Stimulated activated naive CD8-positive, alpha-beta T cell treated with anti-CD3 and anti-CD28 coated beads, Interleukin-15, Interleukin-2, amounts not matched to agents 100 U/mL and 50 U/mL, for 24 hours (primary cell): Measurements from ENCODE around the gene AZU1.

Experiments
- ATAC-seq: fragments of 150-1000 bp; cut with Tn5 transposase; one replicate; pipeline ENCODE4 v1.10.0; 2021
- DNase-seq: peaks from one replicate; pipeline ENCODE4 v3.0.0; 2021

AZU1 gene, protein sequence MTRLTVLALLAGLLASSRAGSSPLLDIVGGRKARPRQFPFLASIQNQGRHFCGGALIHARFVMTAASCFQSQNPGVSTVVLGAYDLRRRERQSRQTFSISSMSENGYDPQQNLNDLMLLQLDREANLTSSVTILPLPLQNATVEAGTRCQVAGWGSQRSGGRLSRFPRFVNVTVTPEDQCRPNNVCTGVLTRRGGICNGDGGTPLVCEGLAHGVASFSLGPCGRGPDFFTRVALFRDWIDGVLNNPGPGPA

DNA sequence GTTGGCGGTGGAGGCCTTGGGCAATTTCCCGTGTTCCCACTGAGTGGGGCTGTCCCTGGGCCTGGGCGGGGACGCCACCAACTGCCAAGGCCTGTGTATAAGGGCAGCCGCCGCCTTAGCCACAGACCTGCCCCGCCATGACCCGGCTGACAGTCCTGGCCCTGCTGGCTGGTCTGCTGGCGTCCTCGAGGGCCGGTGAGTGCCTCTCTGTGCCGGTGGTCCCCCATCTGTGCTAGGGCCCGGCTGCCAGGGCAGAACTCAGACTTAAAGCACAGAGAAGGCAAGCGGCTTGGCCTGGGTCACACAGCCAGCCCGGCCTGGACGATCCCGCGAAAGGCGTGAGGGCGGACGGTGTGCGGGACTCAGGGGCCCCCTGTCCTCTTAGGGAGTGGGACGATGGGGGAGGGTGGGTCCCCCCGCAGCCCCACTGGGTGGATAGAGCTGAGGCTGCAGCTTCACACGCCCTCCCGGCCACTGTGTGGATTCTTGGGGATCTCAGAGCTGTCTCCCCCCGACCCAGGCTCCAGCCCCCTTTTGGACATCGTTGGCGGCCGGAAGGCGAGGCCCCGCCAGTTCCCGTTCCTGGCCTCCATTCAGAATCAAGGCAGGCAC is at the start of gene AZU1:
Gene AZU1 (plus strand): TSS at position 128 of the 612 bp plus-strand sequence. CDS start 10 bp downstream, at position 138.
- DNase-seq (no peak), ATAC-seq (no peak)

DNA sequence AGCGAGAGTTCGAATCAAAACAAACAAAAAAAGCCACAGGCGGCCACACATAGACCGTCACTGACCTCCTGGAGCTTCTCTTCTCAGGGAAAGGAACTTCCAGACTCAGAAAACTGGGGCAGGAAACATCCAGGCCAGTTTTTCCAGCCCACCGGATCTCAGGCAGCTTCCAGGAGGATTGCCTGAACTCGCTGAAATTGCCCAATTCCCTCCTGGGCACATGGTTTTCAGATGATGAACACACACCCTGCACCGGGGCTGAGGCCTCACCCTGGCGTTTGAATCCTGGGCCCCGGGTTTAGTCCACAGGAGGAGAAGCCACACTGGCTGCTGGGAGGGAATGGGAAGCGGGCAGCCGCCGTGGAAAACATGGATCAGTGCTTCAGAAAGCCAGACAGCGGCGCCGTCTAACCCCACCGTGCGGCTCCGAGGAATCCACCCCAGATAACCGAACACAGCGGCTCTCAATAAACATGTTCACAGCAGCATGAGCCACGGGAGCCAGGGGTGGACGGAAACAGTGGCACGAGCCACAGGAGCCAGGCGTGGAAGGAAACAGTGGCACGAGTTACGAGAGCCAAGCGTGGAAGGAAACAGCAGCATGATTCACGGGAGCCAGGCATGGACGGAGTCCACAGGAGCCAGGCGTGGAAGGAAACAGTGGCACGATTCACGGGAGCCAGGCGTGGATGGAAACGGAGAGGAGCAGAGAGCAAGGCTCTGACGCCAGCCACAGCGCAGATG is 48.6 kb upstream of the AZU1 start:
- DNase-seq (no peak), ATAC-seq (no peak)

DNA sequence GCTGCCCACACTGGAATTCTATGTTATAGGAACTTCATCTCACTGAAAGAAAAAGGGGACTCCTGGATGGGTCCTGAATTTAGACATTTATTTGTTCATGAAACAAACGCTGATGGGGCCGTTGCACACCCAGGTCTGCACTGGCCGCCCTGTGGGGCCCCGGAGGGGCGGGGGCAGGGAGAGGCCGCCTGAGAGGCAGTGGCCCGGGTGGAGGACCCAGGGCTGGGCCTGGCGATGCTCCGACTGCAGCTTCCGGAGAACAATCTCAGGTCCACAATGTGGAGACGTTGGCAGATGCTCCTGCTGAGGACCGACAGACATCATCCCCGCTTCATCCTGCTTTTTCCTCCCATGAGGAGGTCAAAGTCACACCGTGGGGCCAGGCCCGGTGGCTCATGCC is 46.7 kb upstream of the AZU1 start:
- no peak for DNase-seq
- no peak for ATAC-seq

DNA sequence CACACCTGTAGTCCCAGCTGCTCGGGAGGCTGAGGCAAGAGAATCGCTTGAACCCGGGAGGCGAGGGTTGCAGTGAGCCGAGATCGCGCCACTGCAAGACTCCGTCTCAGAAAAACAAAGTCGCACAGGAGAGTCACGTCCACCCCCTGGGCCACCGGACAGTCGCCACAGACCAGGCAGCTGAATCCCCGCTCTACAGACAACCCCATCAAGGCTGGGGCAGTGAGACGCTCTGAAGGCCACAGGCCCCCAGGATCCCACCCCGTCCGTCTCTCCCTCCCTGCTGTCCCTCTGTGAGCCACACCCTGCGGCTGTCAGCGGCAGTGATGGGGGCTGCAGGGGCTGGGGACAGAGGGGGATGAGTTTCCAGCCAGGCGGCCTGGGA is 45.8 kb upstream of the AZU1 start:
- DNase-seq (no peak), ATAC-seq (no peak)

DNA sequence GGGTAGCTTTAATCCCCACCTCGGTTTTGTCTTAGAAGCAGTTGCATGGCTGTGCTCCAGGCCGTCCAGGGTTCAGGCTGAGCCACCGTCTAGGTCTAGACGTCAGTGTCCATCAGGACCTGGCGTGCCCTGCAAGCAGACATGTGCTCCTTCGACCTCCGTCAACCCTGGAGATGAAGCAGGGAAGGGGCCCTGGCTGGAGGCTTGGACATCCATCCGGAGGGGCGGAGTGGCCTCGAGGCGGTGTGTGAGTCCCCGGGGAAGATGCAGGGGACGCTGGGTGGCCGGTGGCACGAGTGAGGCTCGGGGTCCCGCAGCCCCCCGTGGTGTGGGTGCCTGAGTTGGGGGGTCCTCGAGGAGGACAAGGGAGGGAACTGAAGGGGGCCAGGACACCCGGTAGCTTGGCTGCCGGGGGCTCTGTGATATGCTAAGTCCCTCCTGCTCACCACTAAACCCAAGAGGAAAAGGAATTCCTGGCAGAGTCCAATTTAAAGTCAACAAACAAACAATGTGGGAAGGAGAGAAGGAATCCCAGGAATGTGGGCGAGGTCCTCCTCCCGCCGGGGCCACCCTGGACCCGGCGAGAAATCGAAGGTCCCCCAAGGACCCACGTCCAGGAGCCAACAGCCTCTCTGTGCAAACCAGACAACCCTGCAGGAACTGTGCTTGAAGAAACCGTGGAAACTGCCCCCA is 45.3 kb upstream of the AZU1 start:
- DNase-seq (no peak), ATAC-seq (no peak)

DNA sequence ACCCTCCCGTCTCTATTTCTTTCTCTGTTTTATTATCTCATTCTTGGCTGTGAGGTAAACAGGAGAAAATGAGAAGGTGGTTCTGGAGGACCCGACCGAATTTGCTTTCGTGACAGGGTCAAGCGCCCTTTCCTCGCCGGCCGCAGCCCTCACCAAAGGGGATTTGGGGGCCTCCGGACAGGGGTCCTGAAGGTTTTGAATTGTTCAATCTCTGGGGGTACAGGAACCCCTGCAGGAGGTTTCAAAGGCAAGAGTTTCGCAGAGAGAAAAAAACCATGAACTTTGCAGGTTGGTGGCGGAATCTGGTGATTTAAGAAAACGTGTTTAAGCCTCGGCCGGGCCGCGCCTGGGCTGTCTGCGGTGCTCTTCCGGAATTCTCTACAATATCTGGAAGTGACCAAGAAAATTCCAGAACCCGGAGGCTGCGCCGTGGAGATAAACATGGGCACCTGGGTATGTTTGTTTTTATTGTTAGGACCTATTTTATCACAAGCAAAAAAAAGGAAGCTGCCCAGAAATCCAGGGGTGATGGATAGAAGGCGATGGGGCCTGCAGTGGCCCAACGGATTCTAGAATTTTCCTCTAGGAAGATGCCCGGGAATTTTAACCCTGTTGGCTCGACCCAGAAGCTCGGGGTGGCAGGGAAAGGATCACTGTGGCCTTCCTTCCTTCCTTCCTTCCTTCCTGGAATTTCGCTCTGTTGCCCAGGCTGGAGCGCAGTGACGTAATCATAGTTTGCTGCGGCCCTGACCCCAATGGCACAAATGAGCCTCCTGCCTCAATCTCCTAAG is 44.6 kb upstream of the AZU1 start:
- no peak for ATAC-seq
- no peak for DNase-seq

DNA sequence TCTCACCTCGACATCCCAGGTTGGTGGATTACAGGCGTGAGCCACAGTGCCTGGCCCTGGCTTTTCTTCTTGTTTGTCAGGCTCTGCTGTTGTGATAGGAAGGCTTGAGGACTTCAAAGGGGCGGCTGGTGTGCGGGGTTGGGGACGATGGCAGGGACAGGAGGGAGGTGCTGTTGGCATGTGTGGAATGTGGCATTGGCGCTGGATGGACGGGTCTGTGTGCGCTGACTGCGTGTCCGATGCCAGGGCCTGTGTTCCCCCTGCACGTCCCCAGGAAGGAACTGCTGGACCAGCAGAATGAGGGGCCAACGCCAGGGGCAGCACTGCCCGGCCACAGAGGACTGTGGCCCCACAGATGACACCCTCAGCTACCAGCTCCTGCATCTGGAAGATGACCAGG is 43.1 kb upstream of the AZU1 start:
- no peak for ATAC-seq
- DNase-seq = no peak

DNA sequence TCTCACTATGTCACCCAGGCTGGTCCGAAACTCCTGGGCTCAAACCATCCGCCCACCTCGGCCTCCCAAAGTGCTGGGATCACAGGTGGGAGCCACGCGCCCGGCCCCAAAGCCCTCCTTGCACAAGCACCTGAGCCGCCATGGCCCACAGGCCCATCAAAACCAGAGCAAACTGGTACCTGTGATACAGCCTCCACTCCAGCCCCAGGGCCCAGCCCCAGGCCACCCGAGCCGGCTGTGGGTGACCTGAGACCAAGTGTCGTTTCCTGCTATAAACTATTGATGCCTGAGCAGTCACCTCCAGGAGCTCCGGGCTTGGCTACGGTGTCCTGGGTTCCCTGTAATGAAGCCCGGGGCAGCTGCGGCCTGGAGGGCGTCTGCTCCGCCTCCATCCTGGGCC is 40.1 kb upstream of the AZU1 start:
- no peak for DNase-seq
- no peak for ATAC-seq

DNA sequence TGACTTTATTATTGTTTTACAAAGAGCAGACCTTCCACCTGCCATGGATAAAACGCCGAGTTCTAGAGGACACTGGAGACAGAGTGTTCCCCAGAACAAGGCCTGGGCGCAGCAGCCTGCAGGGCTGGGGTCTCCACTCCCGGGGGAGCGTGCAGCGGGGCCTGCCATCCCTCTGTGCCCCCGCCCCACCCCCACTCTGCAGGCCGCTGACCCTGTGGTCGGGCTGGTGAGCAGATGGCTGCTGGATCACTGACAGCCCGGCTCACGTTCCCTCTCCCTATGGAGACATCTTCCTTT is 39.0 kb upstream of the AZU1 start:
- no peak for ATAC-seq

DNA sequence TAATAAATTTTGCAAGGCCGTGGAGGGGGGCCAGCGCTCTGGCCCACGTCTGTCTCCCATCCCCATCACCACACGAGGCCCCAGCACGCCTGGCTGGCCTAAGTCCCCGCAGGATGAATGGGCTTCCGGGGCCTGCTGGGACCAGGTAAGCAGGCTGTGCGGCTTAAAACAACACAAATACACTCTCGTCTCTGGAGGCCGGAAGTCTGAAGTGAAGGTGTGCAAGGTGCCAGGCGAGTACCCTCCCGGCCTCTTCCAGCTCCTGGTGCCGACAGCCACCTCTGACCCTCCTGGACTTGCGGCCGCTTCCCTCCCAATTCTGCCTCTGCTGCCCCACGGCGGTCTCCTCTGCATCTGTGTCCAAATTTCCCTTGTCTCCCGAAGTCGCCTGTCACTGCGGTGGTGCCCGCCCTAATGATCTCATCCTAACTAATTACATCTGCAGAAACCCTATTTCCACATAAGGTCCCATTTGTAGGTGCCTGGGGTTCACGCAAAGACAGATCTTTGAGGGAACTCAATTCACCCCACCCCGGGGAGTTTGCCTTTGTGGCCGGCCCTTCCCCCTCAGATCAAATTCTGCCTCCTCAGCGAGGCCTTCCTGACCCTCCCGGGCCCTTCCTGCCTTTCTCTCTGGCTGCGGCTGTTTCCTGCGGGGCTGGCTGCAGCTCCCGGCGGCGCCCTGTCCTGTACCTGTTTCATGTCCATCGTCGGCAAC is 38.5 kb upstream of the AZU1 start:
- ATAC-seq (no peak), DNase-seq (no peak)

More for the DNA sequence above, 39.0 kb upstream of the AZU1 start:
- no peak for DNase-seq

DNA sequence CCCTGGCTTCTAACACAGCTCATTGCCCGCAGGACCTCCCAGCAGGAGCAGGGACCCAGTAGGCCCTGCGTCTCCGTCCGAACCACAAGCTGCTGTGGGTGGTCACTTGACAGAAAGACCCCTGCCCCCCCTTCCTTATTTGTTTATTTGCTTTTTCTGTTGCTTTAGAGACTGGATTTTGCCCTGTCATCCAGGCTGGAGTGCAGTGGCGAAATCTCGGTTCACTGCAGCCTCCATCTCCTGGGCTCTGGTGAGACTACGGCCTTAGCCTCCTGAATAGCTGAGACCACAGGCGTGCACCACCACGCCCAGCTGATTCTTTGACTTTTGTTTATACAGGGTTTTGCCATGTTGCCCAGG is 38.0 kb upstream of the AZU1 start:
- DNase-seq = no peak

DNA sequence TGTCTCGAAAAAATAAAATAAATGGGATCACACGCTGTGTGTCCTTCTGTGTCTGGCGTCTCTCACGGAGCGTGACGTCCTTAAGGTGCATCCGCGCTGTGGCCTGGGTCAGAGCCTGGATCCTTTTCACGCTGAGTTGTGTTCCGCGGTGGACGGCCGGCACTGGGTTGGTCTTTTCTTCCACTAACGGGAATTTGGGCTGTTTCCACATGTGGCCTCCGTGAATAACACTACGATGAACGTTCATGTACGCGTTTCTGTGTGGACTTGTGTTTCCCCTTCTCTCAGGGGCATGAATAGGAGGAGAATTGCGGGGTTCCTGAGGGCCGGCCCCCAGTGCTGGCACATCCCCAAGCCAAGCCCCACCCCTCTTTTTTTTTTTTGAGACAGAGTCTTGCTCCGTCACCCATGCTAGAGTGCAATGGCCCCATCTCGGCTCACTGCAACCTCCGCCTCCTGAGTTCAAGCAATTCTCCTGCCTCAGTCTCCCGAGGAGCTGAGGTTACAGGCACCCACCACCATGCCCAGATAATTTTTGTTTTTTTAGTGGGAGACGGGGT is 36.5 kb upstream of the AZU1 start:
- DNase-seq = no peak
- ATAC-seq = no peak

More for the DNA sequence above, 38.0 kb upstream of the AZU1 start:
- no peak for ATAC-seq

DNA sequence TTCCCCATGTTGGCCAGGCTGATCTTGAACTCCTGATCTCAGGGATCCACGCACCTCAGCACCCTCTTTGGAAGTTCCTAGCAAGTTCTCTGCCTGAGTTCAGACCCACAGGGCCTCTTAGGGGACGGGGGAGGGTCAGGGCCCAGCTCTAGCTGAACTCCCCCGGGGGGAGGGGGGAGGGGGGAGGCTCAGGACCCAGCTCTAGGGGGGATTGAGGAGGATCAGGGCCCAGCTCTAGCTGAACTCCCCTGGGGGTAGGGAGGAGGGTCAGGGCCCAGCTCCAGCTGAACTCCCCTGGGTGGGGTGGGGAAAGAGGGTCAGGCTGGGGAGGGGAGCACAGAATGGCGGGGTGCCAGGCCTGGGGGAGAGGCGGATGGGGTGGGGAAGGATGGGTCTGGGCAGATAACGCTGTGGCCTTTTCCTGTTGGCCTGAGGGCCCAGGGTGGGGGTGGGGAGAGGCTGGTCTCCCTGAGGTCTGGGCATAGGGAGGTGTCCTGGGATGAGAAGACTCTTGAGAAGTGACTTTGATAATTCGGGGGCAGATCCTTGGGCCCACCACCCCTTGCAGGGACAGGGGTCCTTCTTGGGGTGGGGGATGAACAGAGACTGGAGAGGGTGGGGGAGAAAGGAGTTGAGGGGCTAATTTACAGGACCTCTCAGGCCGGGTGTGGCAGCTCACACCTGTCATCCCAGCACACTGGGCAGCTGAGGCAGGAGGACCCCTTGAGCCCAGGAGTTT is 35.9 kb upstream of the AZU1 start:
- DNase-seq (no peak), ATAC-seq (no peak)

DNA sequence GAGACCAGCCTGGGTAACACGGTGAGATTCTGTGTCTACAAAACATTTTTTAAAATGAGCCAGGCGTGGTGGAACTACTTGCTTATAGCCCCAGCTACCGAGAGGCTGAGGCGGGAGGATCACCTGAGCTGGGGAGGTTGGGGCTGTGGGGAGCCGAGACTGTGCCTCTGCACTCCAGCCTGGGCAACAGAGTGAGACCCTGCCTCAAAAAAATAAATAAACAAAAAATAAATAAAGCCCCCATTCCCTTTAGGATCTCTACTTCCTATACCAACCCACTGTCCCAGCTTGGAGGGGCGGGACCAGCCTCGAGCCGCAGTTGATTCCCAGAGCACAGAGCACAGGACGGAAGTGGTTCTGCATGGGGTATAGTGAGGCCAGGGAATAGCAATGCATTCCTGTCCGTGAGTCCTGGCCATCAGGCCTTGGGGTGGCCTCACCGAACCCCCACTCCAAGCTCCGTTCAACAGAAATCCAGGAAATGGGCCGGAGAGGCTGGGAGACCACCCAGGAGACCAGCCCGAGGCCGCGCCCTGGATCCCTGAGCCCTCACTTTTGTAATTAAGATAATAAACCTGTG is 35.2 kb upstream of the AZU1 start:
- no peak for ATAC-seq

DNA sequence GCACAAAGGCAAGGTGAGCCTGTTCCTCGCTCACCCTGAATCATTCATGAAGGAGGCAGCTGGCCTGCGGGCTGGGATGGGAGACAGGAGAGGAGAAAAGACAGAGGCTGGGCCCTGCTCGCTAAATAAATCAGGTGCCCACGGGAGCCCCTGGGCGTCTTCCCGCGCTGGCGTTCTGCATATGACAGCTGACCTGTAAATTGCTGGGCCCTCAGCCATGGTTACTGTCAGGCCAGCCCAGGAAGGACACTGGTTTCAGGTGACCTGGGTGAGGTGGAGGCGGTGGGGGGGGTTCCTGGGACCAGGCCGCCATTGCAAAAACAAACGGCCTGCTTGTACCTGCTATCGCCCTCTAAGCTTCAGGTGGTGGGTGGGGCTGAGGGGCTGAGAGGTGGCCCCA is 33.8 kb upstream of the AZU1 start:
- no peak for DNase-seq

More for the DNA sequence above, 35.2 kb upstream of the AZU1 start:
- DNase-seq = no peak

DNA sequence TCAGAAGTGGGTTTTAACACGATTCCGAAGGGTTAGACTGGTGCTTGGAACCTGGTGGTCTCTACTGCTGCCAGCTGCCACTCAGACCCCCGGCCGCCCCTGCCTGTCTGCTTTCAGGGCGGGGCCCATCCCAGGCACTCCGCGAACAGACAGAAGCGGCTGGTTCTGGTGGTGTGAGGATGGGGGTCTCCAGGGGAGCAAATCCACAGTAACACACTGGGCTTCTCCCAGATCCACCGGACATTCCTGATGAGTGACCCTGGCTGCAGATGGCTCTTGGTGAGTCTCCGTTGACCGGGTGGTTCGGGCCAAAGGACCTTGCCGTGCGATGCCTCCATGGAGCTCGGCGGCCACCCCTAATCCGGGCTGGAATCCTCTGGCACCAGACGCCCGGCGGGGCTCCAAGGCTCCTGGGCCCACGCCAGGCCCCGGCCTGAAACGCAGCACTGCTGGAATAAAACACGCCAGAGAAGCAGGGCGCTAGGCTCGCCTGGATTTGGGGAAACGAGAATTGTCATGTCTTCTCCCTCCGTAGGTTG is 32.5 kb upstream of the AZU1 start:
- ATAC-seq (no peak), DNase-seq (no peak)

More for the DNA sequence above, 33.8 kb upstream of the AZU1 start:
- ATAC-seq = no peak

DNA sequence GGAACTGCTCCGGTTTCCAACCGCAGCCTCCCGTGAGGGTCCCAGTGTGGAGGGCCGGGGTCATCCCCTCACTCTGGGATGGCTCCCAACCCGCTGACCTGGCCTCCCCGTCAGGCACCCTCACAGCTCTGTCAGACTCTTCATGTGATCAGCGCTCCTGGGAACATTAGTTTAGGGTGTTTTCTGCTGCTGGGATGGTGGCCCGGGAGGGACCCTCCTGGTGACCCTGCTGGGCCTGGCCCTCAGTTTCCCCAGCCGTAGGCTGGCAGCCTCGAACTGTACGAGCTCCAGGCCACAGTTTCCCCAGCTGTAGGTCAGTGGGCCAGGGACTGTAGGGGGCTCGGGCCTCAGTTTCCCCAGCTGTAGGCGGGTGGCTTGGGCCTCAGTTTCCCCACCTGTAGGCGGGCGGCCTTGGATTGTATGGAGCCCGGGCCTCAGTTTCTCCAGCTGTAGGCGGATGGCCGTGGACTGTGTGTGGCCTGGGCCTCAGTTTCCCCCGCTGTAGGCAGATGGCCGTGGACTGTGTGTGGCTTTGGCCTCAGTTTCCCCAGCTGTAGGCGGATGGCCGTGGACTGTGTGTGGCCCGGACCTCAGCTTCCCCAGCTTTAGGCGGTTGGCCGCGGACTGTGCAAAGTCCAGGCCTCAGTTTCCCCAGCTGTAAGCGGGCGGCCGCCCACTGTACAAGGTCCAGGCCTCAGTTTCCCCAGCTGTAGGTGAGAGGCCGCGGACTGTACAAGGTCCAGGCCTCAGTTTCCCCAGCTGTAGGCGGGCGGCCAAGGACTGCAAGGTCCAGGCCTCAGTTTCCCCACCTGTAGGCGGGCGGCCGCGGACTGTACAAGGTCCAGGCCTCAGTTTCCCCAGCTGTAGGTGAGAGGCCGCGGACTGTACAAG is 31.7 kb upstream of the AZU1 start:
- ATAC-seq (no peak), DNase-seq (no peak)

DNA sequence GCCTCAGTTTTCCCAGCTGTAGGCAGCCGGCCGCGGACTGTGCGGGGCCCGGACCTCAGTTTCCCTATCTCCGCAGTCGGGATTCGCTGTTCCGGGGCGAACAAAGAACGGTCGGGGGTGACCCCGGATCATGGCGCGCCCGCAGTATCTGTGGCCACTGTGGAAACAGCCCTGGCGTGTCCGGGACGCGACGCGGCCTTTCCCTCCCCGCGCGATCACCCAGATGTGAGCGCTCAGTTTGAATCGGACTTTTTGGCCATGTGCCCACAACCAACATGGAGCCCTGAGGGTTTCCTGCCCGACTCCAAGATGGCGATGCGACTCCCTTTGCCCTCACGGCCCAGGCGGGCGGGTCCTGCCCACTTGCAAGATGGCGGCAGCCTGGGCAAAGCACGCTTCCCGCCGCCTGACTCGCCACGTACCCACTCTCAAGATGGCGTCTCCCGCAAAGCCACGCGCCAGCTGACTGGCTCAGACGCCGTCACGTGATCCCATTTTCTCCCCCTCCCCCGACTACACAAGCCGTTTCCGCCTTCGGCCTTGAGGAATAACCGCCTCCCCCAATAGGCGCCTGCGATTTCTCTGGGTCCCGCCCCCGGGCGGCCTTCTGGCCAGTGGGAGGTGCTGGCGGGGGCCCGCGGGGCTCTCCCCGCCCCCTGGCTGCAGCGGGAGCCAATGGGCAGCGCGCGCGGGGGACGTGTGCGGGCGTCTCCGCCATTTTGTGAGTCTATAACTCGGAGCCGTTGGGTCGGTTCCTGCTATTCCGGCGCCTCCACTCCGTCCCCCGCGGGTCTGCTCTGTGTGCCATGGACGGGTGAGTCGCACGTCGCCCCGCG is 30.7 kb upstream of the AZU1 start, which contains the start of gene PTBP1:
Gene PTBP1 (plus strand): TSS at position 761 of the 836 bp plus-strand sequence. CDS start 46 bp downstream, at position 807.
- peak; percentile 86 for ATAC-seq
- peak; percentile 98 for DNase-seq
